Fibroblast of pulmonary artery (primary cell): Measurements from ENCODE around the gene LPCAT4.

Experiments
- DNase-seq: peaks from one replicate; pipeline ENCODE4 v3.0.0-alpha.2; 2010; ENCODE audit warnings: low read depth
- H3K4me3 ChIP-seq: replicated peaks from 2 replicates; pipeline ENCODE4 v1.5.1; 2011; ENCODE audit warnings: low read depth, mild to moderate bottlenecking, control low read depth, low read length, moderate library complexity
- CTCF ChIP-seq: IDR thresholded peaks from 2 replicates; pipeline ENCODE4 v1.5.1; 2011; ENCODE audit warnings: mild to moderate bottlenecking, control low read depth, low read length, inconsistent platforms; ENCODE audit errors: missing control alignments

LPCAT4 gene

GRCh38 chr15:34365091-34365825, 1.7 kb downstream of the LPCAT4 start:
- DNase-seq: no peak
- peak overlapping the region; percentile 85 for H3K4me3 ChIP-seq
- TF ChIP-seq CTCF: no peak

DNA sequence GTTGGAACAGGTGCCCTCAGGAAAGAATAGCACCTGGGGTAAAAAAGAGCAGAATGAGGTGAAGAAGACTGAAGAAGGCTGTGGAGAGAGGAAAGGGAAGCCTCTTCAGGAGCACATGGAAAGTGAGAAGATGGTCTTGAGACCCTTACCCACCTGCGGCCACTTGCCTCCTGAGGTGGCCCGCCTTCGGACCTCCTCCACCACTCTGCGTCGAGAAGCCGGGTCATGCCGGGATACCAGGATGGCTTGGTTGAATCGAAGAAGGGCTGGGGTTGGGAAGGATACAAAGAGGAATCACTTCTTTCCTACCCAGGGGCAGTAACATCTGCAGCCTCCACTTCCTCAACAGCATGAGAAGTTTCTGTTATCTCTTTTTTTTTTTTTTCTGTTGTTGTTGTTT, 3.0 kb downstream of the LPCAT4 start:
- DNase-seq: no peak
- no peak overlapping the region for H3K4me3 ChIP-seq
- TF ChIP-seq CTCF: no peak

- DNase-seq: no peak
- no peak for TF ChIP-seq CTCF
- no peak overlapping the region for H3K4me3 ChIP-seq
Observed at GRCh38 chr15:34362047-34362773, 4.8 kb downstream of the LPCAT4 start.

- no peak for TF ChIP-seq CTCF
- H3K4me3 ChIP-seq: no peak overlapping the region
- DNase-seq: no peak
Observed at GRCh38 chr15:34361278-34361677, 5.7 kb downstream of the LPCAT4 start.

DNA sequence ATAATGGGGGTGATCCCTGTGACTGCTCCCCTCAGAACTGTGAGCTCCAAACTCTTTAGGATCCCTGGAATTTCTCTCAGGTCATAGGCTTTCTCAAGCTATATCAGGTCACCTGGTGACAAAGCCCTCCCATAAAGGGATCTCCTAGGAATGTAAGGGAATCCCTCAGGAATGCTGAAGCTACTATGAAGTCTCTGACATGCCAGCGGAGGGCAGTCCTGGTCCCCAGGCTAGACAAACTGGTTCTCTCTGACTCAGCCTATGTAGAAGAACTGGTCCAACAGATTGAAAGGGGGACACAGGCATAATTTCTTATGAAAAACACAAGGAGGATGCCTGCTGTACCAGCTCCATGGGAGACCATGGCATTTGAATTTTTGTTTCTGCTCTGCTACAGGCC, 6.7 kb downstream of the LPCAT4 start:
- H3K4me3 ChIP-seq: no peak overlapping the region
- no peak for TF ChIP-seq CTCF

DNA sequence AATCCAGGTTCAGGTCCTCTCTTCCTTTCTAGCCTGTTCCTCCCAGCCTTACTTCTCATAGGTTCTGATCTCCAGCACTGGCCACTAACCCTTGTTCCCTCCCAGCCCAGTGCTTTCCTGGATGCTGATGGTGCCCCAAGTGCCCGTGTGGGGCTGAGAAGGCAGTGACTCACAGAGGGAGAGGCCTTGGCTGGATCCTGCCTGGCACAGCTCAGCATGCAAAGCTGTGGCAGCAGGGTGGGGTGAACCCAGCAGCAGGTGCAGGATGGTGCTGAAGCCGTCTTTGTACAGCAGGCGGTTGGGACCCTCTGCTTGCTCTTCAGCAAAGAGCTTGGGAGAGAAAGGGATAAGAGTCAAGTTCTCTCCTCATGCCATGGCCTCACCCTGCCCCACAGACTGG, 7.6 kb downstream of the LPCAT4 start:
- no peak for TF ChIP-seq CTCF
- H3K4me3 ChIP-seq: no peak overlapping the region
- no peak for DNase-seq

More for the DNA sequence above, 6.7 kb downstream of the LPCAT4 start:
- DNase-seq: no peak
